PC-3 (cell line): ENCODE results near the gene FRA10AC1. TPM values are rescaled to one million over a fixed set of nuclear protein-coding genes. Genes with fewer than 3 reads are reported as not detected.

Experiments
- ATAC-seq: fragments of 200-7000 bp; cut with Tn5 transposase; 2 replicates; pipeline ENCODE4 v1.9.1; 2020; ENCODE audit warnings: mild to moderate bottlenecking, moderate library complexity
- BruUV-seq: library from RNA; stranded (reverse); fragments of 400-500 nt; replicated peaks from 2 replicates; lab custom pipeline; 2021; lab: Mats Ljungman, UMichigan
- CTCF ChIA-PET: fragments of 300-600 bp; sonication (Branson Sonifier 250); formaldehyde crosslinking; loops from one replicate; lab custom pipeline; 2022; ENCODE audit warnings: antibody characterized with exemption; lab: Charles Lee
- POLR2A ChIA-PET: fragments of 300-600 bp; sonication (Branson Sonifier 250); formaldehyde crosslinking; loops from one replicate; lab custom pipeline; 2022; ENCODE audit warnings: antibody characterized with exemption; ENCODE audit not compliant: unreplicated experiment; lab: Charles Lee
- DNase-seq: peaks from one replicate; pipeline ENCODE4 v3.0.0-alpha.2; 2015
- H2AFZ ChIP-seq: fragments of 300-600 bp; sonication (generic); 2 replicates; pipeline ENCODE4 v1.6.0; 2016; ENCODE audit warnings: antibody characterized with exemption, low read length
- H3F3A ChIP-seq: fragments of 300-600 bp; sonication (generic); one replicate; pipeline ENCODE4 v1.6.0; 2017; ENCODE audit warnings: antibody characterized with exemption, low read length, control low read depth, mild to moderate bottlenecking; ENCODE audit not compliant: unreplicated experiment
- H3K27ac ChIP-seq: fragments of 300-600 bp; sonication (generic); 2 replicates; pipeline ENCODE4 v1.5.1; 2016; ENCODE audit warnings: mild to moderate bottlenecking, low read length
- H3K27me3 ChIP-seq: fragments of 300-600 bp; sonication (generic); 2 replicates; pipeline ENCODE4 v1.6.1; 2016; ENCODE audit warnings: low read length, mixed read lengths
- H3K36me3 ChIP-seq: fragments of 300-600 bp; sonication (generic); 2 replicates; pipeline ENCODE4 v1.6.1; 2016; ENCODE audit warnings: low read depth, mixed run types, low read length, mixed read lengths
- H3K4me1 ChIP-seq: fragments of 300-600 bp; sonication (generic); 2 replicates; pipeline ENCODE4 v1.5.1; 2016; ENCODE audit warnings: low read length; ENCODE audit not compliant: insufficient read depth
- H3K4me2 ChIP-seq: fragments of 300-600 bp; sonication (generic); 2 replicates; pipeline ENCODE4 v1.6.0; 2016; ENCODE audit warnings: low read length
- H3K4me3 ChIP-seq: fragments of 300-600 bp; sonication (generic); 2 replicates; pipeline ENCODE4 v1.5.1; 2016; ENCODE audit warnings: mild to moderate bottlenecking, low read length, mixed read lengths
- H3K79me2 ChIP-seq: fragments of 300-600 bp; sonication (generic); 2 replicates; pipeline ENCODE4 v1.6.1; 2017; ENCODE audit warnings: low read length, mixed read lengths
- H3K9ac ChIP-seq: fragments of 300-600 bp; sonication (generic); 2 replicates; pipeline ENCODE4 v1.6.0; 2016; ENCODE audit warnings: mild to moderate bottlenecking, low read length
- H3K9me2 ChIP-seq: fragments of 300-600 bp; sonication (generic); replicated peaks from 2 replicates; pipeline ENCODE4 v1.6.1; 2016; ENCODE audit warnings: mixed run types, low read length, mixed read lengths
- H3K9me3 ChIP-seq: fragments of 300-600 bp; sonication (generic); 2 replicates; pipeline ENCODE4 v1.6.1; 2016; ENCODE audit warnings: low read length, mixed read lengths
- H4K20me1 ChIP-seq: fragments of 300-600 bp; sonication (generic); 2 replicates; pipeline ENCODE4 v1.6.1; 2016; ENCODE audit warnings: low read length, mixed read lengths
- CTCF ChIP-seq: fragments of 300-600 bp; sonication (generic); conservative IDR thresholded peaks from 2 replicates; pipeline ENCODE4 v1.5.1; 2017; ENCODE audit warnings: antibody characterized with exemption, low read depth, mild to moderate bottlenecking, low read length
- EZH2 ChIP-seq: fragments of 300-600 bp; sonication (generic); IDR thresholded peaks from one replicate; pipeline ENCODE4 v1.6.1; 2017; ENCODE audit warnings: antibody characterized with exemption, mild to moderate bottlenecking, low read length; ENCODE audit not compliant: unreplicated experiment
- EZH2phosphoT487 ChIP-seq: fragments of 300-600 bp; sonication (generic); IDR thresholded peaks from 2 replicates; pipeline ENCODE4 v1.6.1; 2018; ENCODE audit warnings: mild to moderate bottlenecking, antibody characterized with exemption, low read length, borderline replicate concordance
- intact Hi-C: fragments of 100-400 bp; cut with micrococcal nuclease; formaldehyde crosslinking; loops from 2 replicates; pipeline ENCODE4 v1.9.0; 2023
- total RNA-seq: library from RNA; depleted of rRNA; stranded (reverse); fragments of >200 nt; gene quantifications from 2 replicates; pipeline ENCODE4 v1.2.3, GENCODE V29; 2014

Gene FRA10AC1
- total RNA-seq, 1 experiment from 2014 or later: 3.8 TPM

GRCh38 chr10:93745408-93746065 is 43.1 kb upstream of the FRA10AC1 start:
- peak overlapping the region; percentile 30; the same call in 1 of the 2 replicates for H2AFZ ChIP-seq
- H3K27me3 ChIP-seq: no peaks in the 10 kb centered on the region
- ATAC-seq: no peak
- H3F3A ChIP-seq: no peaks in the 10 kb centered on the region
- H3K27ac ChIP-seq: no peak overlapping the region
- intact Hi-C loops: loop anchor here (1.0 kb wide), 1 partner anchor 71 kb away; no protein-coding TSS in a partner anchor
- DNase-seq: peak; percentile 37
- H3K36me3 ChIP-seq: no peaks in the 10 kb centered on the region
- BruUV-seq: no TSS peak
- H3K4me3 ChIP-seq: no peak overlapping the region
- no peak overlapping the region for H3K9ac ChIP-seq
- ChIA-PET CTCF (interaction anchor here (1.0 to 1.7 kb wide), 2 partner anchors 43 to 70 kb away, joined by 3 to 16 read pairs; partner anchors contain the start of gene FRA10AC1), POLR2A (no interaction called here)
- no peaks in the 10 kb centered on the region for H3K9me2 ChIP-seq
- no peaks in the 10 kb centered on the region for H4K20me1 ChIP-seq
- H3K4me1 ChIP-seq: peaks cover 8% of the 10 kb centered on the region; the same call in 1 of the 2 replicates
- H3K4me2 ChIP-seq: no peak overlapping the region
- TF ChIP-seq EZH2phosphoT487 (no peak), CTCF (peak; percentile 53)
- H3K9me3 ChIP-seq: no peaks in the 10 kb centered on the region
- no peaks in the 10 kb centered on the region for H3K79me2 ChIP-seq

GRCh38 chr10:93742633-93743349 is 40.4 kb upstream of the FRA10AC1 start:
- CTCF ChIA-PET: interaction anchor here (0.6 kb wide), 1 partner anchor 73 kb away, joined by 3 read pairs; no protein-coding TSS in a partner anchor
- POLR2A ChIA-PET: no interaction called here

More at GRCh38 chr10:93742633-93743349, 40.4 kb upstream of the FRA10AC1 start:
- H3K9me3 ChIP-seq: no peaks in the 10 kb centered on the region
- no peaks in the 10 kb centered on the region for H3K9me2 ChIP-seq
- ATAC-seq: no peak
- peaks cover 8% of the 10 kb centered on the region; the same call in 1 of the 2 replicates for H3K4me1 ChIP-seq
- H3K79me2 ChIP-seq: no peaks in the 10 kb centered on the region
- H3K4me3 ChIP-seq: no peak overlapping the region
- no TSS peak for BruUV-seq
- H3K27me3 ChIP-seq: no peaks in the 10 kb centered on the region
- H3K36me3 ChIP-seq: no peaks in the 10 kb centered on the region
- TF ChIP-seq CTCF: no peak
- TF ChIP-seq EZH2phosphoT487: no peak
- no peak for TF ChIP-seq EZH2
- no peaks in the 10 kb centered on the region for H4K20me1 ChIP-seq
- no peak overlapping the region for H3K27ac ChIP-seq
- DNase-seq: peak; percentile 10
- intact Hi-C loops: no loop called here
- no peak overlapping the region for H3K4me2 ChIP-seq
- no peak overlapping the region for H2AFZ ChIP-seq
- no peaks in the 10 kb centered on the region for H3F3A ChIP-seq
- no peak overlapping the region for H3K9ac ChIP-seq
